Measurements from ENCODE around the gene COQ10B.
"Not testable (repeated sequence)": the region's sequence is repeated elsewhere in the genome, so short reads cannot be mapped to it uniquely, and the experiment has no call there.

COQ10B gene

GRCh38 chr2:197453123-197453913 lies at the start of gene COQ10B:
Gene COQ10B (plus strand): TSS chr2:197453552. CDS start chr2:197453561, 9 bp downstream.
- DNase-seq: peak; percentile 98

- no peak for DNase-seq
Measured at GRCh38 chr2:197405582-197405981, 47.8 kb upstream of the COQ10B start.

GRCh38 chr2:197414039-197414438 lies 39.3 kb upstream of the COQ10B start:
- DNase-seq: no peak

- DNase-seq: no peak
Measured at GRCh38 chr2:197414515-197414914, 38.8 kb upstream of the COQ10B start.

- DNase-seq: no peak
Measured at GRCh38 chr2:197416268-197416667, 37.1 kb upstream of the COQ10B start.

- no peak for DNase-seq
Measured at GRCh38 chr2:197419438-197419837, 33.9 kb upstream of the COQ10B start.

GRCh38 chr2:197423307-197423706 lies 30.0 kb upstream of the COQ10B start:
- DNase-seq: peak; percentile 14

GRCh38 chr2:197425550-197425949 lies 27.8 kb upstream of the COQ10B start:
- DNase-seq: no peak

- DNase-seq: no peak
Measured at GRCh38 chr2:197426723-197427603, 26.4 kb upstream of the COQ10B start.

GRCh38 chr2:197427986-197428385 lies 25.4 kb upstream of the COQ10B start:
- no peak for DNase-seq

- no peak for DNase-seq
Measured at GRCh38 chr2:197431858-197432257, 21.5 kb upstream of the COQ10B start.

- DNase-seq: not testable (repeated sequence)
Measured at GRCh38 chr2:197432527-197432926, 20.8 kb upstream of the COQ10B start.

GRCh38 chr2:197433780-197434438 lies 19.4 kb upstream of the COQ10B start:
- DNase-seq: no peak

- peak; percentile 95 for DNase-seq
Measured at GRCh38 chr2:197434541-197435513, 18.5 kb upstream of the COQ10B start, which contains the start of gene SF3B1. Gene SF3B1 (minus strand): TSS chr2:197435028. CDS start chr2:197434999, 29 bp downstream.

- DNase-seq: peak; percentile 17
Measured at GRCh38 chr2:197435598-197436420, 17.5 kb upstream of the COQ10B start.

GRCh38 chr2:197437380-197437779 lies 16.0 kb upstream of the COQ10B start:
- DNase-seq: no peak

- DNase-seq: no peak
Measured at GRCh38 chr2:197442857-197443256, 10.5 kb upstream of the COQ10B start.

- no peak for DNase-seq
Measured at GRCh38 chr2:197445746-197446145, 7.6 kb upstream of the COQ10B start.

- DNase-seq: no peak
Measured at GRCh38 chr2:197446844-197447243, 6.5 kb upstream of the COQ10B start.

- DNase-seq: no peak
Measured at GRCh38 chr2:197450465-197450864, 2.9 kb upstream of the COQ10B start.

- not testable (repeated sequence) for DNase-seq
Measured at GRCh38 chr2:197450935-197451358, 2.4 kb upstream of the COQ10B start.

Data from NCI-H510A treated with DMSO at 0.1 percent for 48 hours (cell line).